ENCODE results near the gene DDX24. TPM values are rescaled to one million over a fixed set of nuclear protein-coding genes. Genes with fewer than 3 reads are reported as not detected.

Gene DDX24
- total and polyA plus RNA-seq, 9 of the 15 experiments (the other 6 are each of a cell fraction or from before 2014, with no cell fraction given), result 82.4 to 175 (median 122) TPM

DNA sequence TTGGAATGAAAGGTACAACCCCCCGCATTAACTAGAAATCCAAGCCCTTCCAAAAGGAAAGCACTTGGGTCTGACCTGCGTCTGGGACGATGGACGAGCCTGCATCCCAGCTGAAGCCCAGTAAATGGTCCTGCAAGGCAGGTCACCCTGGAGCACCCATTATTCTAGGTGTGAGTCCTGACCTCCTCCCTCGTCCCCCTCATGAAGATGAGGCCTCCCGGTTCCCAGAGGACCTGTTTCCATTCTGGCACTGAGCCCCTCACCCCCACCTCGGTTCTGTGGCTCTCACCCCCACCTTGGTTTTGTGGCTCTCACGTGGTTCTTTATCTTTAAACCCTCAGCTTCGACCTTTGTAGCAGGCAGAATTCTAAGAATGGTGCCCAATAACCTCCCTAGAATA is 36.9 kb upstream of the DDX24 start (continued):
- no peak for TF ChIP-seq ZNF699 (CRISPR knock-in tag; IDR thresholded peaks at IDR 0.05; ENCODE audit: insufficient replicate concordance)

DNA sequence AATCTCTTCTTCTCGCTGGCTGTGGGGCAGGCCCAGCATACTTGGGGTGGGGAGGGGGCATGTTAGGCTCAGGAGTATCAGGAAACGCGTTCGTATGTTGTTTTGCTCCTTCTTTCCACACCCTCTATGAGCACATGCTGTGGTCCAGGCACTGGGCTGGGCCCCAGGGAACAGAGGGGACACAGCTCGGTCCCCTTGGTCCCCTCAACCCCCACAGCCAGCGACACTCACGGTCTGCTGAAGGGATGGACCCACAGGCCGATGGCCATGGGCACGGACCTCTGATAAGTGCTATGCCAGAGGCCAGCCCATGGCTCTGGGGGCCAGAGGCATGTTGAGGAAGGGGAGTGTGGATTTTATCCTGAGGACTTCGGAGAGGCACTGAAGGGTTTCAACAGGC is 35.7 kb upstream of the DDX24 start:
- Histone ChIP-seq H3K9me3 (replicated peaks; ENCODE audit: control insufficient read depth, insufficient read depth, low read depth, low read length) (no peaks in the 10 kb centered on the region), H3K27ac (ENCODE audit: extremely low read depth, low read depth, low read length) (no peak overlapping the region), H2AFZ (ENCODE audit: low read depth, low read length) (no peak overlapping the region), H3K79me2 (ENCODE audit: control insufficient read depth, insufficient read depth, low read length) (no peaks in the 10 kb centered on the region), H3K9me1 (ENCODE audit: control insufficient read depth, insufficient read depth, low read length) (no peaks in the 10 kb centered on the region), H3K4me1 (replicated peaks in 1 of 2; ENCODE audit: control insufficient read depth in 2 of 2, insufficient read depth in 2 of 2, low read length in 2 of 2) (no peaks in the 10 kb centered on the region; a peak in 1 of 5 replicates), H3K4me2 (ENCODE audit: insufficient read depth, low read length) (no peak overlapping the region), H3K4me3 (no peak overlapping the region), H3K36me3 (ENCODE audit: control insufficient read depth, insufficient read depth, low read length) (no peaks in the 10 kb centered on the region), H4K20me1 (replicated peaks; ENCODE audit: control insufficient read depth, insufficient read depth, low read length) (no peaks in the 10 kb centered on the region; the same call in 1 of the 2 replicates), H3K9ac (ENCODE audit: insufficient read depth in 1 of 2, low read depth in 2 of 2, low read length in 2 of 2) (no peak overlapping the region), H3K27me3 (ENCODE audit: control insufficient read depth in 2 of 2, insufficient read depth in 2 of 2, low read length in 2 of 2) (peaks cover 2 to 27% of the 10 kb centered on the region in 2 experiments; a peak in 3 of 5 replicates)
- no peak for DNase-seq (ENCODE audit: extremely low read depth in 1 of 4, low spot score in 3 of 4)
- in situ Hi-C loops (cut with MboI), result no loop called here
- ChIA-PET CTCF (ENCODE audit: low intra/inter-chr PET ratio) (no interaction called here), POLR2A (no interaction called here)
- intact Hi-C loops (cut with micrococcal nuclease), result no loop called here
- no TSS peak for BruUV-seq (replicated peaks)
- no peak for FAIRE-seq
- TF ChIP-seq, protein P1, sequence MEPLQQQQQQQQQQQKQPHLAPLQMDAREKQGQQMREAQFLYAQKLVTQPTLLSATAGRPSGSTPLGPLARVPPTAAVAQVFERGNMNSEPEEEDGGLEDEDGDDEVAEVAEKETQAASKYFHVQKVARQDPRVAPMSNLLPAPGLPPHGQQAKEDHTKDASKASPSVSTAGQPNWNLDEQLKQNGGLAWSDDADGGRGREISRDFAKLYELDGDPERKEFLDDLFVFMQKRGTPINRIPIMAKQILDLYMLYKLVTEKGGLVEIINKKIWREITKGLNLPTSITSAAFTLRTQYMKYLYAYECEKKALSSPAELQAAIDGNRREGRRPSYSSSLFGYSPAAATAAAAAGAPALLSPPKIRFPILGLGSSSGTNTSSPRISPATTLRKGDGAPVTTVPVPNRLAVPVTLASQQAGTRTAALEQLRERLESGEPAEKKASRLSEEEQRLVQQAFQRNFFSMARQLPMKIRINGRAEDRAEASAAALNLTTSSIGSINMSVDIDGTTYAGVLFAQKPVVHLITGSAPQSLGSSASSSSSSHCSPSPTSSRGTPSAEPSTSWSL (CRISPR knock-in tag; IDR thresholded peaks at IDR 0.05; ENCODE audit: borderline replicate concordance), result no peak
- no peak for ATAC-seq
- 2% methylated on average over 8 of the region's 10 CpGs for WGBS (ENCODE audit: insufficient coverage, low coverage, missing lambda C conversion rate)
